Keratinocyte (primary cell): ENCODE measurements around the gene ABCC9.

Experiments used
- CTCF ChIP-seq, 3 experiments: IDR thresholded peaks in 1 of 3; conservative IDR thresholded peaks in 1 of 3; optimal IDR thresholded peaks in 1 of 3; 2 replicates in 2 of 3; 3 replicates in 1 of 3; pipeline versions ENCODE3 to v1.5.1; 2011; ENCODE audit warnings: low read length in 3 of 3, mild to moderate bottlenecking in 3 of 3, moderate library complexity in 2 of 3, control low read depth in 1 of 3, inconsistent platforms in 1 of 3; ENCODE audit not compliant: insufficient read depth in 2 of 3; ENCODE audit errors: extremely low read depth in 1 of 3
- EZH2 ChIP-seq: IDR thresholded peaks from one replicate; pipeline ENCODE4 v1.6.1; 2012; ENCODE audit warnings: inconsistent platforms, mild to moderate bottlenecking, low read length, moderate library complexity

GRCh38 chr12:21933656-21934055 is 7.6 kb downstream of the ABCC9 start:
- TF ChIP-seq CTCF (optimal IDR thresholded peaks at IDR 0.05 in 1 of 3, IDR thresholded peaks at IDR 0.05 in 1 of 3, conservative IDR thresholded peaks at IDR 0.05 in 1 of 3; ENCODE audit: extremely low read depth in 1 of 3, insufficient read depth in 2 of 3, low read length in 3 of 3): no peak
- TF ChIP-seq EZH2: no peak
